GM06990 (cell line): ENCODE results near the gene TM4SF20.

ENCODE experiments used
- DNase-seq: peaks from one replicate; pipeline ENCODE4 v3.0.0-alpha.2; 2011; ENCODE audit not compliant: insufficient read length; ENCODE audit errors: extremely low read depth
- H3K27me3 ChIP-seq: replicated peaks from 2 replicates; pipeline ENCODE4 v1.6.0; 2011; ENCODE audit warnings: low read length; ENCODE audit not compliant: control insufficient read depth, insufficient read depth
- H3K36me3 ChIP-seq: 2 replicates; pipeline ENCODE4 v1.5.1; 2011; ENCODE audit warnings: low read length; ENCODE audit not compliant: control insufficient read depth, insufficient read depth
- H3K4me3 ChIP-seq: replicated peaks from 2 replicates; pipeline ENCODE4 v1.5.1; 2011; ENCODE audit warnings: low read depth, mild to moderate bottlenecking, control low read depth, low read length
- TF ChIP-seq, protein P1 (sequence below): IDR thresholded peaks from 2 replicates; pipeline ENCODE4 v1.5.1; 2011; ENCODE audit warnings: low read length, control low read depth, mild to moderate bottlenecking, inconsistent platforms; ENCODE audit not compliant: insufficient read depth, poor library complexity, severe bottlenecking

The TM4SF20 gene

DNA sequence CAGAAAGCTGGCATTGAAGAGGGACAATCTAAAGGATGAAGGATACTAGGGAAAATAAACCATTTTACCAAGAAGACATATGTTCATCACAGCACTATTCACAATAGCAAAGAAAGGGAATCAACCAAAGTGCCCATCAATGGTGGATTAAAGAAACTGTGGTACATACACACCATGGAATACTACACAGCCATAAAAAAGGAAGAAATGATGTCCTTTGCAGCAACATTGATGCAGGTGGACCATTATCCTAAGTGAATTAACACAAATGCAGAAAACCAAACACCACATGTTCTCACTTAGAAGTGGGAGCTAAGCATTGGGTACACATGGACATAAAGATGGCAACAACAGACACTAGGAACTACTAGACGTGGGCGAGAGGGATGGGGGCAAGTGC lies 61.3 kb downstream of the TM4SF20 start:
- TF ChIP-seq, protein P1, sequence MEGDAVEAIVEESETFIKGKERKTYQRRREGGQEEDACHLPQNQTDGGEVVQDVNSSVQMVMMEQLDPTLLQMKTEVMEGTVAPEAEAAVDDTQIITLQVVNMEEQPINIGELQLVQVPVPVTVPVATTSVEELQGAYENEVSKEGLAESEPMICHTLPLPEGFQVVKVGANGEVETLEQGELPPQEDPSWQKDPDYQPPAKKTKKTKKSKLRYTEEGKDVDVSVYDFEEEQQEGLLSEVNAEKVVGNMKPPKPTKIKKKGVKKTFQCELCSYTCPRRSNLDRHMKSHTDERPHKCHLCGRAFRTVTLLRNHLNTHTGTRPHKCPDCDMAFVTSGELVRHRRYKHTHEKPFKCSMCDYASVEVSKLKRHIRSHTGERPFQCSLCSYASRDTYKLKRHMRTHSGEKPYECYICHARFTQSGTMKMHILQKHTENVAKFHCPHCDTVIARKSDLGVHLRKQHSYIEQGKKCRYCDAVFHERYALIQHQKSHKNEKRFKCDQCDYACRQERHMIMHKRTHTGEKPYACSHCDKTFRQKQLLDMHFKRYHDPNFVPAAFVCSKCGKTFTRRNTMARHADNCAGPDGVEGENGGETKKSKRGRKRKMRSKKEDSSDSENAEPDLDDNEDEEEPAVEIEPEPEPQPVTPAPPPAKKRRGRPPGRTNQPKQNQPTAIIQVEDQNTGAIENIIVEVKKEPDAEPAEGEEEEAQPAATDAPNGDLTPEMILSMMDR = no peak
- DNase-seq = no peak
- Histone ChIP-seq H3K4me3 (no peak overlapping the region), H3K27me3 (no peaks in the 10 kb centered on the region), H3K36me3 (no peaks in the 10 kb centered on the region)

DNA sequence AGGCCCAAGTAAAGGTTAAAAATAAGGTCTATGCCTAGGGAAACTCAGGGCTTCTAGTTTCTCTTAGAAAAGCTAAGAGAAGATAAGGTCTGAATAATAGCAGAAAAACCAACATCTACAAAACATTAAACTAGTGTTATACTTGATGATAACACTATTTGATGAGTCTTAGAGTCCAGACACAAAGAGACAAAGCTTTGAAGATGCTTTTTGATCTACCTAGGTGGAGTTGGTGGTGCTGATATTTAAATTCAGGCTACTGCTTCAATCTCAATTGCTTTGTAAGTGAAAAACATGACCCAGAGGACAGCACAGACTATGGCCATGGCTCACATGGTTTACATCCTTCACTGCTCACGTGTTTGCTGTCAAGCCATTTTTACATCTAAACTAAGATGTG lies 65.8 kb downstream of the TM4SF20 start:
- Histone ChIP-seq H3K27me3 (no peaks in the 10 kb centered on the region), H3K36me3 (no peaks in the 10 kb centered on the region), H3K4me3 (no peak overlapping the region)
- no peak for DNase-seq
- TF ChIP-seq, protein P1 = no peak

DNA sequence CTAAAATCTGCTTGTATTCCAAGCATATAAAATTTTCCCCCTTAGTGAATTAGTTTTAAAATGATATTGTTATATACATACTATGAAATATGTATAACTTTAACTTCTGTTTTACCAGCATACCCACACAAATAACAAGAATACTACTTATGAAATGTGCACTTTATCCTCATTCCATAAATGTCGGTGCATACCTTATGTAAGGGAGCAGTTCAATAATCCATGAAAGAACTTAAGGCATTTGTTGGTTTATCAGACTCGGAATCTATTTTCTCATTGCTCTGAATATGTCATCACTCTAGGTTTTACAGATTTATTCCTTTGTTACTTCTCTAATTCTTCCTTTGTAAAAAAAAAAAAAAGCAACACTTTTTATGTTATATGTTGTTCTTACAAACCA lies 66.5 kb downstream of the TM4SF20 start:
- no peaks in the 10 kb centered on the region for H3K27me3 ChIP-seq
- no peak overlapping the region for H3K4me3 ChIP-seq
- no peak for DNase-seq
- no peaks in the 10 kb centered on the region for H3K36me3 ChIP-seq
- TF ChIP-seq, protein P1 = no peak
